B cell (primary cell): Measurements from ENCODE around the gene OR6C2.

Source experiments
- CTCF ChIP-seq: fragments of 200-600 bp; IDR thresholded peaks from one replicate; pipeline ENCODE4 v1.8.0; 2022; ENCODE audit warnings: antibody characterized with exemption, mild to moderate bottlenecking
- EZH2 ChIP-seq: IDR thresholded peaks from 2 replicates; pipeline ENCODE4 v1.6.1; 2012; ENCODE audit warnings: borderline replicate concordance, low read depth, mild to moderate bottlenecking, moderate library complexity, low read length; ENCODE audit not compliant: insufficient read depth, poor library complexity, severe bottlenecking

- TF ChIP-seq CTCF (no peak), EZH2 (no peak)
These were observed 4.9 kb downstream of the OR6C2 start for GRCh38 chr12:55448825-55449224.
